GM12873 (cell line): Measurements from ENCODE around the gene SLC40A1.

Experiments
- TF ChIP-seq, protein P1 (sequence below): IDR thresholded peaks from 2 replicates; pipeline ENCODE4 v1.5.1; 2012; ENCODE audit warnings: low read depth, mild to moderate bottlenecking, moderate library complexity, low read length, control low read depth; ENCODE audit not compliant: insufficient read depth; ENCODE audit errors: missing control alignments

Gene SLC40A1

DNA sequence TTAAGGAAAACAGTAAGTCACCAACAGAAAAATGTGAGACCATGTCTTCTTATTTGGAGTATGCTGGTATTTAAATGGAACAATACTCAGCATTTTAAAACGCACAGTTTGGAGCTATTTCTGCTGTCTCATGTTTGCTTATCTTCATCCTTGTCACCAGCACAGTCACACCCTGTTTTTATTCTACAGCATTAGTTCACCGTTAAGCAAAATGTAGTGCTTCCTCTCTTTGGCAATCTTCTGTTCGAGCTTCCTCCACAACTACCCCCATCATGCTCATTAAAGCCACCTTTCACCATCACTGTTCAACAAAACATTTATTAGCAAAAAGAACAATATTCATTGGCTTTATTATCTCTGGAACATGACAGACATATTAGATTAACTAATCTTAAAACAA is 64.0 kb downstream of the SLC40A1 start:
- TF ChIP-seq, protein P1, sequence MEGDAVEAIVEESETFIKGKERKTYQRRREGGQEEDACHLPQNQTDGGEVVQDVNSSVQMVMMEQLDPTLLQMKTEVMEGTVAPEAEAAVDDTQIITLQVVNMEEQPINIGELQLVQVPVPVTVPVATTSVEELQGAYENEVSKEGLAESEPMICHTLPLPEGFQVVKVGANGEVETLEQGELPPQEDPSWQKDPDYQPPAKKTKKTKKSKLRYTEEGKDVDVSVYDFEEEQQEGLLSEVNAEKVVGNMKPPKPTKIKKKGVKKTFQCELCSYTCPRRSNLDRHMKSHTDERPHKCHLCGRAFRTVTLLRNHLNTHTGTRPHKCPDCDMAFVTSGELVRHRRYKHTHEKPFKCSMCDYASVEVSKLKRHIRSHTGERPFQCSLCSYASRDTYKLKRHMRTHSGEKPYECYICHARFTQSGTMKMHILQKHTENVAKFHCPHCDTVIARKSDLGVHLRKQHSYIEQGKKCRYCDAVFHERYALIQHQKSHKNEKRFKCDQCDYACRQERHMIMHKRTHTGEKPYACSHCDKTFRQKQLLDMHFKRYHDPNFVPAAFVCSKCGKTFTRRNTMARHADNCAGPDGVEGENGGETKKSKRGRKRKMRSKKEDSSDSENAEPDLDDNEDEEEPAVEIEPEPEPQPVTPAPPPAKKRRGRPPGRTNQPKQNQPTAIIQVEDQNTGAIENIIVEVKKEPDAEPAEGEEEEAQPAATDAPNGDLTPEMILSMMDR: no peak

- TF ChIP-seq, protein P1: no peak
Measured at GRCh38 chr2:189515264-189515663, 65.3 kb downstream of the SLC40A1 start.

GRCh38 chr2:189514104-189514503 is 66.5 kb downstream of the SLC40A1 start:
- TF ChIP-seq, protein P1: no peak

DNA sequence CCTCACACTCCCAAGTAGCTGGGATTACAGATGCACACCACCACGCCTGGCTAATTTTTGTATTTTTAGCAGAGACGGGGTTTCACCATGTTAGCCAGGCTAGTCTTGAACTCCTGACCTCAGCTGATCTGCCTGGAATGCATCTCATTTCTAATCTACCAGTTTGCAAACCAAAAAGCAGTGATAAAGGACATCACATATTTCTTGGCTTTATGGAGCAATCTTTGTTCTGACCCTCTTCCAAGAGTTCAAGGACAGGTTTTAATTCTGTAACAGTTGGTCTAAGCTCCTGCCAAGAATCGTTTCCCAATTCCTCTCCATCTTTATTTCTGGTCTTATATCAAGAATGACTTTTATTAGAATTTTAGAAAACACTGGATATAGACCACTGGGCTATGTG is 67.7 kb downstream of the SLC40A1 start:
- TF ChIP-seq, protein P1: no peak

GRCh38 chr2:189511960-189512319 is 68.6 kb downstream of the SLC40A1 start:
- TF ChIP-seq, protein P1: no peak

GRCh38 chr2:189511210-189511959 is 69.2 kb downstream of the SLC40A1 start:
- TF ChIP-seq, protein P1: no peak
